GM21526 (cell line): ENCODE data around the gene IQSEC1.

ENCODE experiments used
- ATAC-seq: cut with Tn5 transposase; IDR thresholded peaks from one replicate; pipeline ENCODE4 v1.9.1; 2021; ENCODE audit warnings: moderate library complexity; ENCODE audit not compliant: unreplicated experiment, low FRiP score

The IQSEC1 gene

DNA sequence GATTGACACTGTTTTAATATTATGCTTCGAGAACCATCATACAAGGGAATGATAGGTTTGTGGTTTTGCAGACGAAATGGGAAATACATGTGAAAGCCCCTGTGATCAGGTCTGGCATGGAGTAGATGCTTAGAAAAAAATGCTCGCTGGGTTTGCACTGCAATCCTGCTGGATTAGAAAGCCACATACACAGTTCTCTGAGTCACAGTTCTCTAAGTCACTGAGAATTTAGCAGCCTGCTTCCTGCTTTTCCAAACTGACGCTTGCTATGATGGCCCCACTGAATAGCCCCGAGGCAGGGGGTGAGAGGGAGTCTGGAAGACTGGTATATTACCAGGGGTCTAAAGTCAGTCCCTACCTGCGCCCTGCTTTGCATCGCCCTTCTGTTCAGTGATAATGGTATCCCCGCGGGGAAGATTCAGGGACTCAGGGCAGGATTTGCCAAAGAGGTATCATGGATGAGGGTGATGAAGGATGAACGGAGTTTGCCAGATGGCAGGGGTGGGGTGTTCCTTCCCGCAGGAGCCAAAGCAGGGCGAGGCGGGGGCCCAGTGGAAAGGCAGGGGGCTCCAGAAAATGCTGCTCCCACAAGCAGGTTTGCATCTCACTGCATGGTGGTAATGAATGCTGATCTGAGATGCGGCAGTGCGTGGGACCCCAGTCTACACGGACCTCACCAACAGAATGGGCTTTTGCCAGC lies 82.3 kb downstream of the IQSEC1 start:
- ATAC-seq = no peak

DNA sequence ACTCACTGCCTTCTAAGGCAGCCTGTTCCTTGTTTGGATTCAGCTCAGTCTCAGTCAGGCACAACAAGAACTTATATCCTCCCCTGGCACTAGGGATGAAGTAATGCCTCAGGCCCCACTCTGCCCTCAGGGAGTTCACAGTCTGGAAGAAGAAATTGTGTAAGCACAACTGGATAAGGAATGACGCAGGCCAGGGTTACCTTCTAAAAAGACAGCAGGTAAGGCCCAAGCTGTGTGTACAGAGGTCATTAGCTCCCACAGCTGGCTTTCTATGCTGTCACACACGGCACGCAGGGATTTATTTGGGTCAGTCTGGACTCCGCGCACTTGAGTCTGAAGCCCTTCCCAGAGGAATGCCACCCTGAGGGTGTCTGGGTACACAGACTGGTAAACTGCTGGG lies 82.9 kb downstream of the IQSEC1 start:
- ATAC-seq = no peak

DNA sequence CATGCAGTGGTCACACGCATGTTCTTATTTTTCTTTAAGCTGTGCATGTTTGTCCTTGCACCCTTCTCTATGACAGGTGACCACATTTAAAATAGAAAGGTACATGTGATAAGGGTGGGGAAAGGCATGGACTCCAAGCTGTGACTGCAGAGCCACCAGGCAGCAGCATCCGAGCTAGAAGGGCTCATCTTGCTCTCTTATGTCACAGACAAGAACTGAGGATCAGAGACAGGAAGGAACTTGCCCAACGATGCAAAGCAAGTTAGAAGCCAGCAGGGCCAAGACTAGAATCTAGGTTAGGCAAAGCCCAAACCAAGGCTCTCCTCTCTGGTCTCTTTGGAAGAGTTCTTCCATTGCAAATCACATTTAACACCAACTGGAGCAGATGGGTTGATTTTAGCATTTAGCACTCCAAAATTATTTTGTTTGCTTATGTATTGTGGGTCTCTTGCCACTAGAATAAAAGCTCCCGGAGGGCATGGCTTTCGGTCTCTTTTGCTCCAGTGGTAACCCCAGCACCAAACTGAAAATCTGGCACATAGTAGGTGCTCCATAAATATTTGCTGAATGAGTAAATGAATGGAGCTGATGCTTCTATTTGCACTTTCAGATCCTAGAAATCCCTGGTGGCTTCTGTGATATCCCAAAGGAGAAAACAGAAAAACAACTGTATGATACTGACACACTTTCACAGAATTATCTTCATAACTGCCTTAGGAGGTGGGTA lies 84.3 kb downstream of the IQSEC1 start:
- ATAC-seq = no peak

DNA sequence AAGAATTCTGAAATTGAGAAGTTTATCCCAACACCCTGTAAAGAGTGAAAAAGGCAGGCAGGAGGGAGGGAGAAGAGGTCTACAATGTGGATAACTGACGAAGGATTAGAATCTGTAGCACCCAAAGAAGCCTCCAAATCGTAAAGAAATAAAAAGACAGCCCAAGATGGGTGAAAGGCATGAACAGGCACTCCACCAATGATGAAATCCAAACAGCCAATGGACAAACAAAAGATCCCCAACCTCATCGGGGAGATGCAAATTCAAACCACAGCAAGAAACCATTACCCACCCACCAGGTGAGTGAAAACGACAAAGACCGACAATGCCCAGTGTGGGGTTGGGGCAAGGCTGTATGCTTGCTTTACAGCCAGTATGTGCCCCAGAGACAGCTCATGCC lies 85.6 kb downstream of the IQSEC1 start:
- ATAC-seq = no peak

DNA sequence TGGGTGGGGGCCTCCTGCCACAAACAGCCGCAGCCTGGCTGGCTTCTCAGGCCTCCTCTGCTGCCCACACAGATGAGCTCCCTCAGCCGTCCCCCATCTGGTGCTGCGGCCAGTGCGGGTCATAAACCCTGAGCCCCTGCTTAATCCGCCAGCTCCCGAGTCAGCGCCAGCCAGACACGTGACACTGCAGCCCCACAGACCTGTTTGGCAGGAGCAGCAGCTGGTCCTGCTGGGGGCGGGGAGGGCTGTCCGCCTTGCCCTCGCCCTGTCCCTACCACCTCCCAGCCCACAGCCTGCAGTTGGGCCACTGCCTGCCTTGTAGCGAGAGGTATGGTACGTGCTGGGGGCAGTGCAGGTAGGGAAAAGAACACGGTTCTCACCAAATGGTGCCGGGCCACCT lies 86.2 kb downstream of the IQSEC1 start:
- ATAC-seq = no peak

DNA sequence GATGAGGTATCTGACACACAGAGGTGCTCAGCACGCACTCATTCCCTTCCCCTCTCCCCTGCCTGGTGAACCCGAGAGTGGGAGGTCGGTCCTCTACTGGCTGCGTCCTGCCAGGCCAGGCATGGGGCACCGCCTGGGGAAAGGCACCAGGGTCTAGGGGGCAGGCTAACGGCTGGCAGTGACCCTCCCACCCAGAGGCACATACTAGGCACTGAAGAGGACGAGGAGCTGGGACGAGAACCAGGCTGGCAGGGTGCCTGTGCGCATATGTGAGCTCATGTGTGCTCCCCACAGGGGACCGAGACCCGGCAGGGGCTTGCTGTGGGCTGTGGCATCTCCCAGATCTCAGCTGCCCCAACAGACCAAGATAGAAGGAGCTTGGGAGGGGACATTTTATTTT lies 86.7 kb downstream of the IQSEC1 start:
- no peak for ATAC-seq

DNA sequence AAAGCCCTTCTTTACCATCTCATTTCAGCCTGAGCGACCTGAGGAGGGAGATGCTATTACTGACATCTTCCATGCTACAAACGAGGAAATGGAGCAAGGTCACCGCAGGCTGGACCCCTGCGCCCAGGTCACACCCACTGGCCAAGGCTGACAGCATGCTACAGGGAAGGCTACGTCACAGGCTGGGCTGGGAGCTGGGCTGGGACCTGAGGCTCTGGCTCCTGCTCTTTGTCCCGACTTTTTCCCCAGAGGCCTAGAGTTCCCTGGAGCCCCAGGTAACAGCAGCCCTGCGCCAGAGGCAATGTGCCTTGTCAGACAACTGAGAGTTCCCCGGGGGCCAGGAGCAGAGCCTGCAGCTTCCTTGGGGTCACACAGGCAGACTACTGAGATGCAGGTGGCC lies 87.2 kb downstream of the IQSEC1 start:
- no peak for ATAC-seq

DNA sequence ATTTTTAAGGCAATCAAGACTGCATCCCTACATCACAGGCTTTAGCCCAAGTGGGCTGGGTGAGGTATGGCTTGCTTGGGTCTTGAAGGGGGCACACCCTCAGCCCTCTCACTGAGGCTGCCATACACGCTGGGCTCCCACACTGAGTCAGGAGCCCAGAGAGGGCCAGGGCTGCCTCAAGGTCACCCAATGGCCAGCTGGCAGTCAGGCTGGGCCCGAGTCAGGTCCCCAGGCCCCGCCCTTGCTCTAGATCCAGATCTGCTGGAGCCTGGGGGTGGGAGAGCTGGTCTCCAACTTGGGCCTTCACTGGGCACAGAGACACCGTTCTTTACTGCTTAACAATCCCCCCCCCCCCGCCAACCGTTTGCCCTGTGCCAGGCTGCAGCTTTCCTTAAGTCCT lies 88.1 kb downstream of the IQSEC1 start:
- no peak for ATAC-seq

DNA sequence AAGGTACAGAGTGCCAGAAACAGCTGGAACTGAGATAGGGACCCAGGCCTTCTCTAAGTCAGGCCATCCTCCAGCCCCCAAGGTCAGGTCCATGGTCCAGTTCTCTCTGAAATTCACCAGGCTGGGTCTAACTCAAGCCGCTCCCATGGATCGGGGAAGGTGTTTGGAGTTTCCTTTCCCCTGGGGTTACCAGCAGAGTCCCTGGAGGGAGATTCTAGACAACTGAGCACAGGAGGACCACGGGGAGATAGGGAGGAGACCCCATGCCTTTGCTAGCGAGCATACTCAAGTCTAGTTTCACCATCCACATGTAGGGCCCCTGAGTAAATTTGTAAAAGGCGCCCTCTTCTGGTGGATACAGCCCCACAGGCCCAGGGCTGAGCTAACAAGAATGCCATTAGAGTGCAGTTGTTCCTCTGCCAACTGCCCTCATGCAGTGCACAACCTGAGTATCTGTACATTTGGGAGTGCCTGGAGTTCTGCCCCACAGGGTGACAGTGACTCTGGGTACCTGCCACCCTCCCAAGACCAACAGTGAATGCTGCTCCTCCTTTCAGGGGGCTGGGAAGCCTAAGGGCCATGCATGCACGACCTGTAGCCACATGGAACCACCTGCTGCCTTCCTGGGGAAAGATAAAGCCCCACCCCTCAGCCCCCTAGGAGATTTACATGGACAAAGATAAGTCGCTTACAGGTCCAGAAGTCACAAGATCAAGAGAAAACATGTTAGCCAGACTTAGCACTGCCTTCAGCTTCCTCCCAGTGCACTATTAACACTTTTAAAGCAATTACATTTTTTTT lies 89.0 kb downstream of the IQSEC1 start:
- no peak for ATAC-seq

DNA sequence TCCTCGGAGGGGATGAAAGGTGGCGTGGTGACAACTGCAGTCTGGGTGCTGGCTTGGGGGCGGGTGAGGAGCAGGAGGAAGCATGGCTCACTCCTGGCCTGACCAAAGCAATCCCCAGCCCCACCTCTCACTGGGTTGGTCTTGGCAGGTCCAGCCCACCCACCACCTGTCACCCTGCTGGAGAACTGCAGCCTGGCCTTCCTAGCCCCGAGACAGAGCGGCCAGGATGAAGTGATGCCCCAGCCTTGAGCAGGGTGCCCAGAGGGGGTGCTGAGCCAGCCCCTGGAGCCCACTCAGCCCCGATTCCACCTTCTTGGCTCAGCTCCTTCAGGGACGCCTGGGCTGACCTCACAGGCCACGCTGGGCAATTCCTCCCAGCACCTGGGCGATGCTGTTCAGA lies 89.9 kb downstream of the IQSEC1 start:
- ATAC-seq = no peak

DNA sequence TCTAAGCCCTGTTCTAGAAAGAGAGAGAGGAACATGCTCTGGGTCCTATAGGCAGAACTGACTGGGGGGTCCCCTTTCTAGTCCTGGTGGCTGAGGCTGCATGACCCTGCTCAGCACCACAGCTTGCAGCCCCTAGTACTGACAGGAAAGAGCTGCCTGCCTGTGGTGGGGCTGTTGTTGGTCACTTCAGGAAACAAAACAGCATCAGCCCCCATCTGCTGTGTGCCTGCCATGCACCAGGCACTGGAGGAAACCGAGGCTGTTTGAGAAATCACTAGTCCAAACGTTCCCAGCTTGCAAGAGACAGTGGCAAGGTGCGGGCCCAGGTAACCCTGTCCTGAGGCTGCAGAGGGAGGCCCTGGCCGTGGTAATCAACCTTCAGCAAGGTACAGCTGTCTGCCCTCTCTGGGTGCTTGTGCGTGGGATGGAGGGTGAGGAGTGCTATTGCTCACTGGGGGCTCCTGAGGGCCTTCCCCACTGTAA lies 90.6 kb downstream of the IQSEC1 start:
- no peak for ATAC-seq

DNA sequence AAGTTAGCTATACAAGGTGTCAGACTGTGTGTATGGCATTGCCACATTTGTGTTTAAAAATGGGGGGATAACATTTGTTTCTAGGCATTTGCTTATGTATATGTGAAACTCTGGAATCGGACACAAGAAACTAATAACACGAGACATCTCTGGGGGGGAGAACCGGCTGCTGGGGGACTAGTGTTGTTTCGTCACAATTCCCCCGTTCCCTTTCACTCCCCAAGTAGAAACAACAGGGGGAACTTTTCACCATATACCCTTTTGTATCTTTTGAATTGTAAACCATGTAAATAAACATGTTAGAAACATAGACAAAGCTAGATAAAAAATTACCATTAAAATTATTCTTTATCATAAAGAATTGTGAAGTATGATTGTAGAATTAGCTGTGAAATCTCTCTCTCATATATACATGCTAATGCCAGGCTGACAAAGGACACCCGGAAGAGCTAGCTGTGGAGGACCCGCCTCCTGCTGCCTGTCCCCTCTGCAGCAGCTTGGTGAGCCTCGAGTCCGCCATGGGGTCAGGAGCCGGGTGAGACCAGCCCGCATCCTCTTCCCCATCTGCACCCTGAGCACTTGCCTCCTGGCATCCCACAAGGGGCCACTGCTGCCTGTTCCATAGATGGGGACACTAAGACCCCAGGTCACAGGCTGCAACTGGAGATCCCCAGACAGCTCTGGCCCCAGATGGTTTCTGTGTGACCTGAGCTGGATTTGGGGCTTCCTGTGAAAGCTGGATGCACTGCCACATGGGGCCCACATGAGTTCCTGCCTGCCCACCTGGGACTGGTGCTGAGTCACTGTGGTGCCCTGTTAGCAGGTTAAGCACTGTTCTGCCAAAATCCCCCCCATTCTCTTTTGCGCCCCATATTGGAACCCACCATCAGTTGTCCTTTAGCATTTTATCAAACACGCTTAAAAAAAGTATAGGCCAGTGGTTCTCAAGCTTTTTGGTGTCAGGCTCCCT lies 91.6 kb downstream of the IQSEC1 start:
- ATAC-seq = no peak

DNA sequence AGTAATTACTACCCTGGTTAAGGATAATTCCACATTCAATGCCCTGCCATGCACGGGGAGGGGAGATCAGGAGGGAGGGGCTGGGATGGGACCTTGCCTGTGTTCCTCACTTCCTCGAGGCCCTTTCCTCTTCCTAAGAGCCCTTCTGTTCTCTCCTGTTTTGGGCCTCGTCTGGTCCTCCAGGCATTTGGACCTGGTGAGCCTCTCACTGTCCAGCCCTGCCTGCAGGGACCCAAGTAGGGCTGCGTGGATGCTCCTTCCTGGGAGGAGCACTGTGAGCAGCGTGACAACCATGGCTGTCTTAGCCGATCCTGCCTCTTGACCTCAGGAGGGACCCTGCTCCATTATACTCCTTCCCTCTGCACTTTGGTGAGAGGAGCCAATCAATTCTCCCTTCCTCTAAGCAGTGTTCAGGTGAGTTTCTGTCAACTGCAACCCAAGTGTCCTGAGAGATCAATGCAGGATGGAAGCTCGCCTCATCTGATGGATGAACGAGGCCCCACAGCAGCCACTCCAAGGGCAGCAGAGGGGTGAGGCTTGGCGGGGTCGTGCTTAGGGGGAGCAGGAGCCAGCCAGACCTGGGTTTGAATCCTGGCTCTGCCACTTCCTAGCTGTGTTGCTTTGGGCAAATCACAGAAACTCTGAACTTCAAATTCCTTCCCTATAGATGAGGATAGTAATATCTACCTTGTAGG lies 92.5 kb downstream of the IQSEC1 start:
- no peak for ATAC-seq

DNA sequence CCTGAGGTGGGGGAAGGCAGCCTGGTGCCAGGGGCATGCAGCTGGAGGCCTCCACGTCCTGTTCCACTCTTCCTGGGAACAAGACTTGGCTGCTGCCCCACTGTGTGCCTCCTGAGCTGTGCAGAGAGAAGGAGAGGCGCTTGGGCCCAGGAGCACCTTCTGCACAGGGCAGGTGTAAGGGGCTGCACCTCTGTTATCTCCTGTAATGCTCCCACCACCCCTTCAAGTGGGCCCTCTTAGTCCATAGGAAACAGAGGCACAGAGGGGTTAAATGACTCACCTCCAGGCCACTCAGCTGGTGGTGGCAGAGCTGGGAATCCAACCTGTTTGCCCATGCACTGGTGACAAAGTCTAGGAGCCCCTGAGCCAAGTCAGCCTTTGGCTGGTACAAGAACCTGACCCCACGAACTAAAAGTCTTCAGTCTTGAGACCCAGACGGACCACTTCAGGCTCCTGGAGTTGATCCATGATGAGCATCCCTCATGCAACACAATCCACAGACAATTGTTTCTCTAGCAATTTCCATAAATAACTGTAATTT lies 93.2 kb downstream of the IQSEC1 start:
- ATAC-seq = no peak

DNA sequence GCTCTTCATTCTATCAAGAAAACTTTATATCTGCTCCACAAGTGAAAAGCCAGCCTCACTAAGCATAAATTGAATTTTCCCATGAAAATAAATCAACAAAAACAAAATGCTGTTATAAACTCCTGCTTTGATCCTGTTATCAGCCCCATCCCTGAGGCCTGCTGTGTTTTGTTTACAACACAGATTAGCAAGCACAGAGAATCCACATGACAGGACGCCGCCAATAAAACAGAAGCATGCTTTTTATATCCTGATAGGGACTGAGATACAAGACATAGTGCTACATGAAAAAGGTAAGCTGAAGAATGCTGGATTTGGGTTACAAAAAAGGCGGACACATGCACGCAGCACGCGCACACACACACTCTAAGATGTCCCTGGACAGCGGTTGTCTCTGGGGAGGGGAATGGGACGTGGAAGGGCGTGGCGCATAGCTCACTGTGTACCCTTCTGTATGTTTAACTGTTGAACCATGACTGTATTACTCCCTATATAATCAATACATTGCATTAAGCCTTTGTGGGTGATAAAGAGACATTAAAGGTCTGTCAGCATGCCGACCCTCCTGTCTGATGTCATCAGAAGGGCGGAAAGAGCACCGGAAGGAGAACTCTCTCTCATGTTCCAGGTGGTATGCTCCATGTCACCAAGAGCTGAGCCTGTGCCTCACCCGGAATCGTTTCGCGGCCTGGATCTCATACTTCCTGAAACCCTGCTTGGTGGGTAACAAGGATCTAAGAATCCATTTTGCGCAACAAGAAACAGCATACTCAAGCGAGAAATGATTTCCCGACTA lies 93.9 kb downstream of the IQSEC1 start:
- no peak for ATAC-seq

DNA sequence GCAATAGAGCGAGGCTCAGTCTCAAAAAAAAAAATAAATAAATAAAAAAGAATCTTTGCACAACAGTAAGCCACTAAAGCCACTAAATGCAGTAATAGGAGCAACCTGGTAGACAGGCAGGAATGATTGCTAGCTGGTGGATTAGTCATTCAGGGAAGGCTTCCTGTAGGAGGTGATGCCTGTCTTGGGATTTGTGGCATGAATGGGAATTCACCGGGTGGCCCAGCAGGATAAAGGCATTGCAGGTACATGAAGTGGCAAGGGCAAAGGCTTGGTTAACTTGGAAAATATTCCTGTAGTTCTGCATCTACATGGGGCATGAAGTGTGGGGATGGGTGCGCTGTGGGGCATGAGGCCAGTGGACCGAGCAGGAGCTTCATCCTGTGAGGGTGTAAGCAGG lies 94.5 kb downstream of the IQSEC1 start:
- no peak for ATAC-seq

DNA sequence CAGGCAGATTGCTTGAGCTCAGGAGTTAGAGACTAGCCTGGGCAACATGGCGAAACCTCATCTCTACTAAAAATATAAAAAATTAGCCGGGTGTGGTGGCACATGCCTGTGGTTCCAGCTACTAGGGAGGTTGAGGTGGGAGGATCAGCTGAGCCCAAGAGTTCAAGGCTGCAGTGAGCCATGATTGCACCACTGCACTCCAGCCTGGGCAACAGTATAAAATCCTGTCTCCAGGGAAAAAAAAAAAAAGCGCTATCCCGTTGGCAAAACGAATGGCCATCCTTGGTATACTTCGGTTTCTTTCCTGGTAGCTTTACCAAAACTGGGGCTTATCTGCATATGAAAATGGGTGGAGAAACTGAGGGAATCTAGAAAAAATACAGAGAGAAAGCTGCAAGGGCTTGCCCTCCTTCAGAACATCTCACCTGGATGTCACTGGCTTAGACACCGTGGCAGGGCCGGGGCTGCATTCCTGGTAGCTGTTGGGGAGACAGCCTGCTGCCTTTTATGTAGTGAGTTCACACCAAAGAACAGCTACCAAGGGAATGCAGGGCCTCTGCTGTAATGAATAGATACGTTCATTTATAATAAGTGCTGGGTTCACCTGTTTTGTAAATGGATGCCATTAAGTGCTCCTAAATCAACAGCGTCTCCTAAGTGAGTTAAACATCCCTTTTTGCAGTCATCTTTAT lies 96.0 kb downstream of the IQSEC1 start:
- no peak for ATAC-seq
